MCF 10A (cell line): ENCODE measurements around the gene GPR61. TPM values are rescaled to one million over a fixed set of nuclear protein-coding genes. Genes with fewer than 3 reads are reported as not detected.

Source experiments
- BruUV-seq: library from RNA; stranded (reverse); fragments of 400-500 nt; replicated peaks from 2 replicates; lab custom pipeline; 2021; lab: Mats Ljungman, UMichigan
- CTCF ChIA-PET: fragments of 300-600 bp; sonication (Branson Sonifier 250); formaldehyde crosslinking; extraction: SDS; loops from one replicate; lab custom pipeline; 2021; ENCODE audit warnings: antibody characterized with exemption, inconsistent platforms; lab: Yijun Ruan, JAX
- POLR2A ChIA-PET: fragments of 300-600, 350-650 bp; sonication (Branson Sonifier 250); formaldehyde crosslinking; extraction: SDS; loops from one replicate; lab custom pipeline; 2020; ENCODE audit warnings: antibody characterized with exemption, inconsistent platforms; lab: Yijun Ruan, JAX
- DNase-seq: peaks from one replicate; pipeline ENCODE4 v3.0.0-alpha.2; 2018; ENCODE audit not compliant: unreplicated experiment
- H3K27ac Mint-ChIP-seq: one replicate; pipeline ENCODE4 v1.8.0; 2022; ENCODE audit warnings: mild to moderate bottlenecking, low read depth, mixed read lengths; ENCODE audit not compliant: unreplicated experiment
- H3K27me3 Mint-ChIP-seq: one replicate; pipeline ENCODE4 v1.8.0; 2022; ENCODE audit warnings: mixed read lengths; ENCODE audit not compliant: insufficient read depth, unreplicated experiment
- H3K36me3 Mint-ChIP-seq: one replicate; pipeline ENCODE4 v1.8.0; 2022; ENCODE audit warnings: mild to moderate bottlenecking, moderate library complexity, mixed read lengths; ENCODE audit not compliant: insufficient read depth, unreplicated experiment
- H3K4me1 Mint-ChIP-seq: one replicate; pipeline ENCODE4 v1.8.0; 2022; ENCODE audit warnings: mixed read lengths; ENCODE audit not compliant: insufficient read depth, unreplicated experiment
- H3K4me3 Mint-ChIP-seq: one replicate; pipeline ENCODE4 v1.8.0; 2022; ENCODE audit warnings: mild to moderate bottlenecking, moderate library complexity, mixed read lengths; ENCODE audit not compliant: unreplicated experiment
- H3K9me3 Mint-ChIP-seq: one replicate; pipeline ENCODE4 v1.8.0; 2022; ENCODE audit warnings: mixed read lengths; ENCODE audit not compliant: unreplicated experiment
- CTCF ChIP-seq: fragments of 200-600 bp; IDR thresholded peaks from one replicate; pipeline ENCODE4 v1.8.0; 2022; ENCODE audit warnings: antibody characterized with exemption, mild to moderate bottlenecking; ENCODE audit not compliant: unreplicated experiment
- intact Hi-C: fragments of 100-400 bp; cut with micrococcal nuclease; formaldehyde crosslinking; loops from 2 replicates; pipeline ENCODE4 v1.14.1; 2022
- total RNA-seq: library from RNA; stranded (reverse); gene quantifications from 2 replicates; pipeline ENCODE4 v1.2.3, GENCODE V29; 2022

Gene GPR61
- total RNA-seq, 1 experiment from 2014 or later = not detected

DNA sequence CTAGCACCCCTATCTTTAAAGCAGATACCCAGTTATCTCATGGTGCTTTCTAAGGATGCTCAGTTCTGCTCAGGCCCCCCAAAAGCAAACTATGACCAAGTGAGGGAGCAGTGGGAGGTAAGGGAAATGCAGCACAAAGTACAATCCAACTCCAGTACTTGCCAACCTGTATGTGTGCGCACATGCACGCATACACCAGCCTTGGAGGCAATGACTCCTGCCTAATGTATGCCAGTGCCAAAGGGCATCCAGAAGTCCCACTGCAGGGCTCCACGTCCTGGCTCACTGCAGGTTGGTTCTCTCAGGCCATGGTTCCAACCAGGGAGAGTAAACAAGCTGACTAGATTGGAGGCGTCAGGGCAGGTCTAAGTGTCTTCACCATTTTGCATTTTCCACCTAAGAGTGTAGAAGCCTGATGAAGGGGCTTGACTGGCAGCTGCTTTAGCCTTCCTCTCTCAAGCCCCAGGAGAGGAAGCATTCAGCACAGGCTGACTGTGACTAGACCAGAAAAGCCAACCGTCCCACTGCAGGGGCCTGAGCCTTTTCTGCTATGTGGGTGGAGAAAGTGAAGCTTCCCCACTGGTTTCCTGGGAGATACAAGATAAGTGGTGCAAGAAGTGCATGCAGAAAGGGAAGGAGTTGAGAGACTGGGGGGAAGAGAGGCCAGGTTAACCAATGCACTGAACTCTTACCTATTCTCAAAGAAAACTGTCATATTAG, 37.9 kb upstream of the GPR61 start:
- H3K27ac Mint-ChIP-seq = no peak overlapping the region
- DNase-seq = no peak
- no peaks in the 10 kb centered on the region for H3K27me3 Mint-ChIP-seq
- no peak for TF ChIP-seq CTCF
- no peak overlapping the region for H3K4me3 Mint-ChIP-seq
- peaks cover 4% of the 10 kb centered on the region for H3K4me1 Mint-ChIP-seq
- intact Hi-C loops = no loop called here
- H3K36me3 Mint-ChIP-seq = peaks cover 6% of the 10 kb centered on the region
- CTCF ChIA-PET = interaction anchor here (0.5 to 40.0 kb wide), 3 partner anchors 10 to 581 kb away, joined by 4 to 1071 read pairs (median 121); partner anchors contain the start of genes CYB561D1 and GPR61
- POLR2A ChIA-PET = no interaction called here
- no peaks in the 10 kb centered on the region for H3K9me3 Mint-ChIP-seq
- no TSS peak for BruUV-seq

DNA sequence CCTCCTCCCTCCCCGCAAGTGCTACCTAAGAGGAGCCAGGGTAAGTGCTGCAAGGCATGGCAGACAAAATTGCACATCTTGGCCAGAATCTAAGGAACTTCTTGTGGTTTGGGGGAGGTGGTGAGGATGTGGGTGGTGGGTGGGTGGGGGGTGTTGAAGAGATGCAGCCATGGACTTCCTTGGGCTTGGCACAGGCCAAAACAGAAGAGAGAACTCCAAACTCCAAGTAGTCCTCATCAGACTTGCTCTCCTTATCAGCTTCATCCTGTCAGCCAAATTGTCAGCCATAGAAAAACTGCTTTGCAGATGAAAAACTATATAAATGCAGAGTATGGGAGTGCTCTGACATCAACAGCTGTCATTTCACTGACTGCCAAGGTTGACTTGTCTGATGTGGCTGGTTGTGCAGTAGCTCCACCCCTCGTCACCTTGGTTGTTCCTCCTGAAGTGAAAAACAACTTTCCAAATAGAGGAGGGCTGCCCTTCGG, 37.3 kb upstream of the GPR61 start:
- intact Hi-C loops = no loop called here
- Mint-ChIP-seq H3K36me3 (peaks cover 6% of the 10 kb centered on the region), H3K27me3 (peaks cover under 1% of the 10 kb centered on the region), H3K4me1 (peaks cover 4% of the 10 kb centered on the region), H3K9me3 (no peaks in the 10 kb centered on the region), H3K4me3 (no peak overlapping the region), H3K27ac (no peak overlapping the region)
- ChIA-PET CTCF (interaction anchor here (10.2 to 40.0 kb wide), 2 partner anchors 11 to 32 kb away, joined by 121 to 1071 read pairs; partner anchors contain the start of genes CYB561D1 and GPR61), POLR2A (no interaction called here)
- BruUV-seq = no TSS peak
- TF ChIP-seq CTCF = no peak
- no peak for DNase-seq

DNA sequence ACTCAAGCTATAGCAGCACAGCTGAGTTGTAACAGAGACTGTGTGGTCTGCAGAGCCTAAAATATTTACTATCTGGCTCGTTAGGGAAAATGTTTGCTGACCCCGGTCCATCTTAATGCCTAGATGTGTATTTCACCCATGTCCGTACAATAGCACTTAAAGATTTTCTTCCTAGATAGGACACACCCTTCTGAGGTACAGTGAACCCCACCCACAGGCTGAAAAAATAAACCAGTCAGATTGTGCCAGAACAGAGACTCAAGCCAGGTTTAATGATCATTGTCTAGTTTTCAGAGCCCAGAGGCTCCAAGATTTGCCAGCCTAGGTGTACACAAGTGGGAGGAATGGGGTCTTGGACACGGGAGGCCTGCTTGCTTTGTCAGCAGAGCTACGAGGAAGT, 35.7 kb upstream of the GPR61 start:
- Mint-ChIP-seq H3K27ac (no peak overlapping the region), H3K4me1 (peaks cover 6% of the 10 kb centered on the region), H3K4me3 (no peak overlapping the region), H3K9me3 (no peaks in the 10 kb centered on the region), H3K27me3 (peaks cover 16% of the 10 kb centered on the region), H3K36me3 (peaks cover 5% of the 10 kb centered on the region)
- DNase-seq = no peak
- ChIA-PET POLR2A (interaction anchor here (1.2 to 1.3 kb wide), 2 partner anchors 10 to 45 kb away, joined by 4 to 5 read pairs; partner anchors contain the start of genes CYB561D1 and GNAI3), CTCF (interaction anchor here (10.2 to 40.0 kb wide), 2 partner anchors 12 to 30 kb away, joined by 121 to 1071 read pairs; partner anchors contain the start of genes CYB561D1 and GPR61)
- TF ChIP-seq CTCF = no peak
- no TSS peak for BruUV-seq
- intact Hi-C loops = no loop called here

- peaks cover 17% of the 10 kb centered on the region for H3K27me3 Mint-ChIP-seq
- no peak overlapping the region for H3K27ac Mint-ChIP-seq
- peaks cover 9% of the 10 kb centered on the region for H3K4me1 Mint-ChIP-seq
- BruUV-seq = no TSS peak
- TF ChIP-seq CTCF = no peak
- H3K9me3 Mint-ChIP-seq = no peaks in the 10 kb centered on the region
- no peak for DNase-seq
- no peaks in the 10 kb centered on the region for H3K36me3 Mint-ChIP-seq
- ChIA-PET CTCF (interaction anchor here (0.6 to 40.0 kb wide), 7 partner anchors 8 to 524 kb away, joined by 3 to 1071 read pairs (median 5); partner anchors contain the start of genes CYB561D1, GNAI3 and GPR61), POLR2A (interaction anchor here (0.6 to 1.3 kb wide), 3 partner anchors 8 to 82 kb away, joined by 3 to 4 read pairs (median 4); partner anchors contain the start of gene CYB561D1)
- intact Hi-C loops = no loop called here
- no peak overlapping the region for H3K4me3 Mint-ChIP-seq
Measured at GRCh38 chr1:109504974-109505373, 34.7 kb upstream of the GPR61 start.
